CD14-positive monocyte (primary cell): Measurements from ENCODE around the gene FOXP4. TPM values are rescaled to one million over a fixed set of nuclear protein-coding genes. Genes with fewer than 3 reads are reported as not detected.

Experiments used
- DNase-seq, 3 donors: peaks; one replicate each; pipeline ENCODE4 v3.0.0-alpha.2; 2011 to 2022
- H2AFZ ChIP-seq: 2 replicates; pipeline ENCODE4 v1.6.0; 2012; ENCODE audit warnings: mild to moderate bottlenecking, low read depth, low read length, inconsistent platforms; ENCODE audit not compliant: insufficient read depth, poor library complexity, severe bottlenecking
- H3K27ac ChIP-seq, 2 donors: 1 replicate in 1 of 2; 2 replicates in 1 of 2; pipeline ENCODE4 v1.5.1; 2012 to 2013; ENCODE audit warnings: low read length in 2 of 2, control low read depth in 1 of 2, inconsistent platforms in 1 of 2, low read depth in 1 of 2, mild to moderate bottlenecking in 1 of 2
- H3K27me3 ChIP-seq, 2 donors: one replicate each; pipeline versions ENCODE4 v1.6.0 to v1.6.1; 2011 to 2013; ENCODE audit warnings: low read length in 2 of 2; ENCODE audit not compliant: control insufficient read depth in 2 of 2, insufficient read depth in 2 of 2
- H3K36me3 ChIP-seq, 2 donors: replicated peaks in 1 of 2; 1 replicate in 1 of 2; 2 replicates in 1 of 2; pipeline versions ENCODE4 v1.5.1 to v1.6.1; 2012 to 2013; ENCODE audit warnings: low read length in 2 of 2, control low read depth in 1 of 2, inconsistent platforms in 1 of 2, mild to moderate bottlenecking in 1 of 2; ENCODE audit not compliant: insufficient read depth in 2 of 2, control insufficient read depth in 1 of 2
- H3K4me1 ChIP-seq, 2 donors: 1 replicate in 1 of 2; 2 replicates in 1 of 2; pipeline versions ENCODE4 v1.5.1 to v1.6.1; 2012 to 2013; ENCODE audit warnings: low read length in 2 of 2, control low read depth in 1 of 2, inconsistent platforms in 1 of 2, mild to moderate bottlenecking in 1 of 2, moderate library complexity in 1 of 2; ENCODE audit not compliant: insufficient read depth in 2 of 2, control insufficient read depth in 1 of 2
- H3K4me2 ChIP-seq: replicated peaks from 2 replicates; pipeline ENCODE3; 2012; ENCODE audit warnings: low read length, moderate library complexity, mild to moderate bottlenecking; ENCODE audit not compliant: poor library complexity, severe bottlenecking; ENCODE audit errors: extremely low read depth
- H3K4me3 ChIP-seq, 3 experiments: fragments of 200-600 bp in 1 of 3; sonication (generic) in 1 of 3; replicated peaks in 1 of 3; 1 replicate in 2 of 3; 2 replicates in 1 of 3; pipeline ENCODE4 v1.5.1; 2011 to 2013; ENCODE audit warnings: low read length in 3 of 3, mild to moderate bottlenecking in 3 of 3, control low read depth in 2 of 3, low read depth in 2 of 3, inconsistent platforms in 1 of 3, moderate library complexity in 1 of 3
- H3K79me2 ChIP-seq: 2 replicates; pipeline ENCODE4 v1.6.0; 2012; ENCODE audit warnings: mild to moderate bottlenecking, control low read depth, inconsistent platforms, low read length, moderate library complexity; ENCODE audit not compliant: insufficient read depth
- H3K9ac ChIP-seq: 2 replicates; pipeline ENCODE4 v1.6.0; 2017; ENCODE audit warnings: low read length, mild to moderate bottlenecking; ENCODE audit not compliant: insufficient read depth, poor library complexity, severe bottlenecking
- H3K9me3 ChIP-seq, 2 donors: replicated peaks in 1 of 2; 1 replicate in 1 of 2; 2 replicates in 1 of 2; pipeline versions ENCODE4 v1.5.1 to v1.6.1; 2012 to 2013; ENCODE audit warnings: low read length in 2 of 2, control low read depth in 1 of 2; ENCODE audit not compliant: control insufficient read depth in 1 of 2, insufficient read depth in 1 of 2
- H4K20me1 ChIP-seq: 2 replicates; pipeline ENCODE4 v1.6.0; 2012; ENCODE audit warnings: mild to moderate bottlenecking, low read length, control low read depth, moderate library complexity; ENCODE audit not compliant: insufficient read depth
- H3K27ac Mint-ChIP-seq, 7 donors: one replicate each; pipeline ENCODE4 v1.8.0; 2020; ENCODE audit warnings: mild to moderate bottlenecking in 7 of 7, mixed read lengths in 7 of 7, moderate library complexity in 6 of 7, inconsistent platforms in 2 of 7
- H3K27me3 Mint-ChIP-seq, 3 donors: one replicate each; pipeline ENCODE4 v1.8.0; 2021 to 2022; ENCODE audit warnings: low read depth in 3 of 3, mild to moderate bottlenecking in 3 of 3, mixed read lengths in 3 of 3, moderate library complexity in 3 of 3, inconsistent platforms in 1 of 3
- H3K36me3 Mint-ChIP-seq, 2 donors: one replicate each; pipeline ENCODE4 v1.8.0; 2020; ENCODE audit warnings: mixed read lengths in 2 of 2, inconsistent platforms in 1 of 2, mild to moderate bottlenecking in 1 of 2
- H3K4me1 Mint-ChIP-seq: one replicate; pipeline ENCODE4 v1.8.0; 2020; ENCODE audit warnings: mild to moderate bottlenecking, mixed read lengths
- H3K4me3 Mint-ChIP-seq, 2 donors: one replicate each; pipeline ENCODE4 v1.8.0; 2020; ENCODE audit warnings: mild to moderate bottlenecking in 2 of 2, mixed read lengths in 2 of 2, moderate library complexity in 1 of 2
- H3K9me3 Mint-ChIP-seq, 7 donors: one replicate each; pipeline ENCODE4 v1.8.0; 2020 to 2022; ENCODE audit warnings: mixed read lengths in 7 of 7, mild to moderate bottlenecking in 6 of 7, moderate library complexity in 6 of 7, inconsistent platforms in 2 of 7
- CTCF ChIP-seq: fragments of 200-600 bp; IDR thresholded peaks from one replicate; pipeline ENCODE4 v1.8.0; 2022; ENCODE audit warnings: antibody characterized with exemption, mild to moderate bottlenecking
- WGBS: methylation state at CpG from one replicate; pipeline ENCODE4 v1.1.5; 2013; ENCODE audit warnings: missing lambda C conversion rate; ENCODE audit not compliant: insufficient coverage; 5-methylcytosine and 5-hydroxymethylcytosine counted together
- intact Hi-C, 2 donors: fragments of 100-400 bp; cut with micrococcal nuclease; formaldehyde crosslinking; loops; one replicate each; pipeline versions ENCODE4 v1.15.0 to v1.15.1; 2023
- polyA plus RNA-seq, 3 donors: library from polyadenylated mRNA; depleted of rRNA in 1 of 3; unstranded in 2 of 3; stranded (reverse) in 1 of 3; fragments of 300-500 nt in 2 of 3; fragments of >200 nt in 1 of 3; fragmentation: Illumina TruSeq in 2 of 3; gene quantifications; 1 replicate in 2 of 3; 2 replicates in 1 of 3; pipeline ENCODE4 v1.2.3, GENCODE V29; 2012 to 2021

FOXP4 gene
- polyA plus RNA-seq, 3 donors, result 0.62 to 7.6 (median 0.65) TPM

GRCh38 chr6:41607736-41608135, 61.6 kb downstream of the FOXP4 start:
- H3K27ac ChIP-seq, result no peak overlapping the region
- intact Hi-C loops, result loop anchor here (10.0 kb wide), 2 partner anchors 157 to 167 kb away; partner anchors contain the start of gene FRS3 (in 1 of the 2)

GRCh38 chr6:41608443-41609151, 62.4 kb downstream of the FOXP4 start:
- 96% methylated on average over 9 of the region's 11 CpGs for WGBS
- H3K9me3 Mint-ChIP-seq, result peaks cover 4 to 12% (median 8%) of the 10 kb centered on the region in 7 donors
- Histone ChIP-seq H3K27ac (no peak overlapping the region), H3K4me1 (no peaks in the 10 kb centered on the region), H3K4me3 (no peak overlapping the region), H3K36me3 (no peaks in the 10 kb centered on the region), H4K20me1 (no peaks in the 10 kb centered on the region), H3K9ac (no peak overlapping the region), H2AFZ (no peak overlapping the region), H3K79me2 (no peaks in the 10 kb centered on the region), H3K27me3 (no peaks in the 10 kb centered on the region), H3K9me3 (peaks cover 0 to 6% of the 10 kb centered on the region in 2 donors), H3K4me2 (no peak overlapping the region)
- no peak for TF ChIP-seq CTCF
- H3K4me1 Mint-ChIP-seq, result no peaks in the 10 kb centered on the region
- peaks cover 1 to 3% (median 2%) of the 10 kb centered on the region in 3 donors for H3K27me3 Mint-ChIP-seq
- intact Hi-C loops, result loop anchor here (10.0 kb wide), 2 partner anchors 156 to 166 kb away; partner anchors contain the start of gene FRS3 (in 1 of the 2)
- DNase-seq, result no peak
- H3K4me3 Mint-ChIP-seq, result no peak overlapping the region
- no peaks in the 10 kb centered on the region for H3K36me3 Mint-ChIP-seq
- peak overlapping the region in 1 of 7 donors; percentile 22 for H3K27ac Mint-ChIP-seq

More at GRCh38 chr6:41607736-41608135, 61.6 kb downstream of the FOXP4 start:
- H3K9ac ChIP-seq, result no peak overlapping the region
- no peaks in the 10 kb centered on the region for H4K20me1 ChIP-seq
- H3K79me2 ChIP-seq, result no peaks in the 10 kb centered on the region
- no peak overlapping the region for H3K27ac Mint-ChIP-seq
- 97% methylated on average over 5 of the region's 9 CpGs for WGBS
- no peaks in the 10 kb centered on the region for H3K36me3 ChIP-seq
- H3K4me3 Mint-ChIP-seq, result no peak overlapping the region
- H3K27me3 Mint-ChIP-seq, result peaks cover 2 to 5% (median 3%) of the 10 kb centered on the region in 3 donors
- no peak overlapping the region for H2AFZ ChIP-seq
- TF ChIP-seq CTCF, result no peak
- peaks cover 0 to 6% of the 10 kb centered on the region in 2 donors for H3K4me1 ChIP-seq
- peaks cover 1 to 5% (median 3%) of the 10 kb centered on the region in 7 donors for H3K9me3 Mint-ChIP-seq
- no peak overlapping the region for H3K4me3 ChIP-seq
- no peaks in the 10 kb centered on the region for H3K27me3 ChIP-seq
- peaks cover 0 to 6% of the 10 kb centered on the region in 2 donors for H3K9me3 ChIP-seq
- no peak overlapping the region for H3K4me2 ChIP-seq
- H3K36me3 Mint-ChIP-seq, result no peaks in the 10 kb centered on the region
- no peak for DNase-seq
- peaks cover 8% of the 10 kb centered on the region for H3K4me1 Mint-ChIP-seq
